Liver (tissue), 3 donors: ENCODE data around the gene ZDHHC8.

Experiments used
- CTCF ChIP-seq: fragments of 150-350 bp; IDR thresholded peaks from 2 replicates; pipeline ENCODE4 v1.5.1; 2017; ENCODE audit warnings: improper control_type of control experiment, low read depth, low read length; ENCODE audit not compliant: missing input control
- GABPA ChIP-seq, 2 donors: IDR thresholded peaks in 1 of 2; conservative IDR thresholded peaks in 1 of 2; 2 replicates each; pipeline ENCODE4 v1.6.1; 2016; ENCODE audit warnings: antibody characterized with exemption in 2 of 2, mild to moderate bottlenecking in 1 of 2, moderate library complexity in 1 of 2
- SP1 ChIP-seq: IDR thresholded peaks from 2 replicates; pipeline ENCODE4 v1.6.1; 2018; ENCODE audit warnings: antibody characterized with exemption, mild to moderate bottlenecking
- donor health status: healthy.
- donor health status: healthy.

DNA sequence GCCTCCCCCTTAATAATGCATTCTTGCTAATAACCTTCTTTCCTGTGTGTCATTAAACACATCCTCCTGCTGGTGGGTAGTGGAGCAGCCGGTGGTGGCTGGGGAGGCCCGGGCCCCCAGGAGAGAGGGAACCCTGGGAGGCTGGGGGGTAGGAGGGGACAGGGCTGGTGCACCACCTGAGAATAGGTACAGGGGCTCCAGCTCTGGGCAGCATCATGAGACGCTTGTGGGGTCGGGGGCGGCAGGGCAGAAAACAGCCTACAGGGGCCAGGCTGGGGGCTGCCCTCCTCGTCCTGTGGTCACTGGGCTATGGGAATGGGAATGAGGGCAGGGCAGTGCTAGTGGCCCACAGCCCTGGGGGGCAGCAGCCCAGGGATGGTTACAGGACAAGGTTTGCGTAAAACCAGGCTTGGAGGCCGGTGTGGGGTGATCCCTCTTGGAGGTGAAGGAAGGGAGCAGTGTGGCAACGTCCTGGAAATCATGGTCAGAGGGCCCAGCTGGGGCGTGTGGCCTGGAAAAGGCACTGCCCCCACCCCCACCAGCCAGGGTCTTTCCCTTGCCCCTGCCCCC lies 37.7 kb downstream of the ZDHHC8 start:
- TF ChIP-seq CTCF, result no peak
- no peak for TF ChIP-seq GABPA (IDR thresholded peaks at IDR 0.05 in 1 of 2, conservative IDR thresholded peaks at IDR 0.05 in 1 of 2)
- no peak for TF ChIP-seq SP1
